H9 (cell line): Measurements from ENCODE around the gene PDIA2. TPM values are rescaled to one million over a fixed set of nuclear protein-coding genes. Genes with fewer than 3 reads are reported as not detected.

Source experiments
- DNase-seq: peaks from one replicate; pipeline ENCODE4 v3.0.0-alpha.2; 2017
- H2AFZ ChIP-seq: one replicate; pipeline ENCODE4 v1.6.1; 2013; ENCODE audit warnings: mild to moderate bottlenecking, low read length, control low read depth, moderate library complexity
- H2AK5ac ChIP-seq: 2 replicates; pipeline ENCODE4 v1.6.1; 2013; ENCODE audit warnings: low read length, control low read depth, mixed read lengths; ENCODE audit not compliant: insufficient read length
- H2BK120ac ChIP-seq: one replicate; pipeline ENCODE4 v1.6.1; 2013; ENCODE audit warnings: low read depth, mild to moderate bottlenecking, low read length, control low read depth, inconsistent platforms; ENCODE audit not compliant: poor library complexity, severe bottlenecking
- H2BK12ac ChIP-seq: 2 replicates; pipeline ENCODE4 v1.6.1; 2013; ENCODE audit warnings: low read length, control low read depth, mixed read lengths, low read depth; ENCODE audit not compliant: insufficient read length
- H2BK15ac ChIP-seq: 2 replicates; pipeline ENCODE4 v1.6.1; 2013; ENCODE audit warnings: low read depth, low read length, control low read depth
- H2BK20ac ChIP-seq: one replicate; pipeline ENCODE4 v1.6.1; 2013; ENCODE audit warnings: low read depth, mild to moderate bottlenecking, low read length, control low read depth, inconsistent platforms; ENCODE audit not compliant: poor library complexity, severe bottlenecking
- H2BK5ac ChIP-seq: 2 replicates; pipeline ENCODE4 v1.6.1; 2013; ENCODE audit warnings: low read length, control low read depth, mixed read lengths; ENCODE audit not compliant: insufficient read length
- H3K14ac ChIP-seq: 2 replicates; pipeline ENCODE4 v1.6.1; 2013; ENCODE audit warnings: low read length, control low read depth; ENCODE audit not compliant: insufficient read depth
- H3K18ac ChIP-seq: 2 replicates; pipeline ENCODE4 v1.6.1; 2013; ENCODE audit warnings: low read depth, mild to moderate bottlenecking, mixed read lengths, low read length, control low read depth; ENCODE audit not compliant: insufficient read length
- H3K23ac ChIP-seq: 2 replicates; pipeline ENCODE4 v1.6.1; 2013; ENCODE audit warnings: low read length, control low read depth, mixed read lengths, low read depth; ENCODE audit not compliant: insufficient read length
- H3K23me2 ChIP-seq: 2 replicates; pipeline ENCODE4 v1.6.1; 2013; ENCODE audit warnings: low read depth, mild to moderate bottlenecking, mixed read lengths, low read length, control low read depth; ENCODE audit not compliant: insufficient read length, poor library complexity, severe bottlenecking
- H3K27ac ChIP-seq: 2 replicates; pipeline ENCODE4 v1.5.1; 2013; ENCODE audit warnings: low read length, control low read depth, mixed read lengths, low read depth; ENCODE audit not compliant: insufficient read length
- H3K27me3 ChIP-seq: 2 replicates; pipeline ENCODE4 v1.6.1; 2013; ENCODE audit warnings: low read length, control low read depth, inconsistent platforms; ENCODE audit not compliant: insufficient read depth
- H3K4ac ChIP-seq: 2 replicates; pipeline ENCODE4 v1.6.1; 2013; ENCODE audit warnings: low read depth, mild to moderate bottlenecking, control low read depth, inconsistent platforms, low read length, moderate library complexity
- H3K4me1 ChIP-seq: 2 replicates; pipeline ENCODE4 v1.6.1; 2013; ENCODE audit warnings: low read length, control low read depth, inconsistent platforms; ENCODE audit not compliant: insufficient read depth
- H3K4me2 ChIP-seq: 2 replicates; pipeline ENCODE4 v1.6.1; 2013; ENCODE audit warnings: low read length, control low read depth, mixed read lengths; ENCODE audit not compliant: insufficient read length, insufficient read depth
- H3K56ac ChIP-seq: 2 replicates; pipeline ENCODE4 v1.6.1; 2013; ENCODE audit warnings: low read depth, mild to moderate bottlenecking, mixed read lengths, low read length, control low read depth; ENCODE audit not compliant: insufficient read length
- H3K79me1 ChIP-seq: 2 replicates; pipeline ENCODE4 v1.6.1; 2013; ENCODE audit warnings: low read depth, mild to moderate bottlenecking, moderate library complexity, low read length, control low read depth, inconsistent platforms; ENCODE audit not compliant: insufficient read depth, poor library complexity, severe bottlenecking
- H3K79me2 ChIP-seq: 2 replicates; pipeline ENCODE4 v1.6.1; 2013; ENCODE audit warnings: low read length, control low read depth, inconsistent platforms; ENCODE audit not compliant: insufficient read depth
- H3K9ac ChIP-seq: 2 replicates; pipeline ENCODE4 v1.6.1; 2013; ENCODE audit warnings: low read length, control low read depth, mixed read lengths; ENCODE audit not compliant: insufficient read length; ENCODE audit errors: extremely low read depth
- H3K9me3 ChIP-seq: one replicate; pipeline ENCODE4 v1.6.1; 2013; ENCODE audit warnings: low read depth, low read length, inconsistent platforms; ENCODE audit not compliant: control insufficient read depth
- H3T11ph ChIP-seq: one replicate; pipeline ENCODE4 v1.6.1; 2013; ENCODE audit warnings: mild to moderate bottlenecking, low read length, control low read depth, inconsistent platforms
- H4K20me1 ChIP-seq: one replicate; pipeline ENCODE4 v1.6.1; 2013; ENCODE audit not compliant: control insufficient read depth, insufficient read length, insufficient read depth
- H4K5ac ChIP-seq: 2 replicates; pipeline ENCODE4 v1.6.1; 2013; ENCODE audit warnings: low read depth, mild to moderate bottlenecking, mixed read lengths, low read length, control low read depth; ENCODE audit not compliant: insufficient read length
- H4K8ac ChIP-seq: replicated peaks from 2 replicates; pipeline ENCODE4 v1.6.1; 2013; ENCODE audit warnings: low read length, control low read depth, mixed read lengths, low read depth; ENCODE audit not compliant: insufficient read length
- H4K91ac ChIP-seq: 2 replicates; pipeline ENCODE4 v1.6.1; 2013; ENCODE audit warnings: low read depth, mild to moderate bottlenecking, moderate library complexity, mixed read lengths, low read length, control low read depth; ENCODE audit not compliant: insufficient read length
- H3K27ac Mint-ChIP-seq, 3 experiments: 2 replicates in 2 of 3; 3 replicates in 1 of 3; pipeline ENCODE4 v1.8.0; 2020 to 2021; ENCODE audit warnings: mixed read lengths in 3 of 3, mild to moderate bottlenecking in 1 of 3, moderate library complexity in 1 of 3
- H3K27me3 Mint-ChIP-seq: 2 replicates; pipeline ENCODE4 v1.8.0; 2021; ENCODE audit warnings: low read depth, mild to moderate bottlenecking, moderate library complexity, mixed read lengths
- H3K36me3 Mint-ChIP-seq, 3 experiments: 2 replicates in 2 of 3; 3 replicates in 1 of 3; pipeline ENCODE4 v1.8.0; 2020 to 2021; ENCODE audit warnings: low read depth in 3 of 3, mixed read lengths in 3 of 3; ENCODE audit not compliant: insufficient read depth in 1 of 3
- H3K4me1 Mint-ChIP-seq, 2 experiments: 2 replicates each; pipeline ENCODE4 v1.8.0; 2020; ENCODE audit warnings: mixed read lengths in 2 of 2
- H3K4me3 Mint-ChIP-seq, 2 experiments: 2 replicates in 1 of 2; 3 replicates in 1 of 2; pipeline ENCODE4 v1.8.0; 2020 to 2021; ENCODE audit warnings: mild to moderate bottlenecking in 2 of 2, mixed read lengths in 2 of 2, moderate library complexity in 1 of 2
- H3K9me3 Mint-ChIP-seq, 2 experiments: 2 replicates in 1 of 2; 3 replicates in 1 of 2; pipeline ENCODE4 v1.8.0; 2020; ENCODE audit warnings: mild to moderate bottlenecking in 2 of 2, mixed read lengths in 2 of 2, moderate library complexity in 1 of 2
- CTCF ChIP-seq: fragments of 200-600 bp; sonication (generic); conservative IDR thresholded peaks from 3 replicates; pipeline ENCODE4 v1.8.0; 2021; ENCODE audit warnings: antibody characterized with exemption, mild to moderate bottlenecking
- WGBS: extraction: QIAGEN DNeasy Blood & Tissue Kit; methylation state at CpG from one replicate; pipeline ENCODE4 v1.1.7; 2013; ENCODE audit warnings: missing lambda C conversion rate, low lambda C conversion rate, mixed read lengths; ENCODE audit not compliant: insufficient read length; ENCODE audit errors: extremely low coverage; 5-methylcytosine and 5-hydroxymethylcytosine counted together
- total RNA-seq: library from RNA; stranded (reverse); gene quantifications from 2 replicates; pipeline ENCODE4 v1.2.1, GENCODE V29; 2021

Gene PDIA2
- total RNA-seq, 1 experiment from 2014 or later = 1.4 TPM

DNA sequence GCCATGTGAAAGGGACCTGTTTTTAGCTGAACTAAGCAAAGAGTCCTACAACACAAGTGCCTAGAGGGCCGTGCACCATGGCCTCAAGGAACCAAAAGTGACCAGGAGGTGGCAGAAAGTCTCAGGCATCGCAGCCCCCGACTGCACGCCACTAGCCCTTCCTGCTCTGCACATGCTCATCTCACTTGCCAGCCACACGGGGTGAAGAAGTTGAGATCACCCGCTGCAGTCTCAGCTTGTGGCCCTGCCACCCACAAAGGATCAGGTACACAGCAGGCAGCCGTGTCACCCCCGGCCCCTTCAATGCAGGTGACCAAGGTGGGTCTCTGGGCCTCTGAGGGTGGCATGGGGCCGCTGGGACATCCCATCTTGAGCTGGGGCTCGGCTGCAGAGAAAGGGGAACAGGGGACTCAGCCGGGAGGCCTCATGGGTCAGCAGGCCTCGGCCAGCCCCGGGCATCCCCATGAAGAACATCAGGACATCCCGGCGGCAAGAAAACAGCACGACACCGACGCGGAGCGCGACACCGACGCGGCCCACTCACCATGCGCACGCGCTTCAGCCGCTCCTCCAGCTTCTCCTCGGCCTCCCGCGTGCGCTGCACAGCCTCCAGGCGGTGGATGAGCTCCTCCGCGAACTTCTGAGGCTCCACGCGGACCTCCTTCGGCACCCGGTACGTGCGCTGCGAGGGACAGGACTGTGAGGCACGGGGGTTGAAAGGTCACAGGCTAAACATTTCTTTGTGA lies 21.0 kb downstream of the PDIA2 start:
- no peak overlapping the region for H4K91ac ChIP-seq
- H3K4me1 ChIP-seq = no peaks in the 10 kb centered on the region
- H2BK15ac ChIP-seq = no peak overlapping the region
- no peak overlapping the region for H3K9ac ChIP-seq
- WGBS = no CpG with 5 or more reads among the region's 43 CpGs
- H2BK20ac ChIP-seq = no peak overlapping the region
- DNase-seq = no peak
- H2BK12ac ChIP-seq = no peak overlapping the region
- H3K36me3 Mint-ChIP-seq = peaks cover 10 to 51% (median 44%) of the 10 kb centered on the region in 3 experiments; a peak in 6 of 7 replicates
- no peaks in the 10 kb centered on the region for H3K9me3 ChIP-seq
- H3K9me3 Mint-ChIP-seq = no peaks in the 10 kb centered on the region
- no peaks in the 10 kb centered on the region for H3K23me2 ChIP-seq
- H2AK5ac ChIP-seq = no peak overlapping the region
- H3K4me3 Mint-ChIP-seq = no peak overlapping the region
- no peaks in the 10 kb centered on the region for H3K79me2 ChIP-seq
- TF ChIP-seq CTCF = peak; percentile 36; the same call in 2 of the 3 replicates
- no peaks in the 10 kb centered on the region for H3K27me3 Mint-ChIP-seq
- H2AFZ ChIP-seq = no peak overlapping the region
- H3K4me1 Mint-ChIP-seq = no peaks in the 10 kb centered on the region
- no peaks in the 10 kb centered on the region for H3K27me3 ChIP-seq
- H3K27ac Mint-ChIP-seq = peak overlapping the region in 1 of 3 experiments; percentile 82; a peak in 5 of 7 replicates
- H4K20me1 ChIP-seq = no peaks in the 10 kb centered on the region
- no peak overlapping the region for H2BK5ac ChIP-seq
- H3K56ac ChIP-seq = no peak overlapping the region
- no peak overlapping the region for H3T11ph ChIP-seq
- H3K18ac ChIP-seq = no peak overlapping the region
- no peak overlapping the region for H3K14ac ChIP-seq
- H3K4ac ChIP-seq = no peak overlapping the region
- no peak overlapping the region for H3K27ac ChIP-seq
- H2BK120ac ChIP-seq = no peak overlapping the region
- no peak overlapping the region for H4K8ac ChIP-seq
- H3K4me2 ChIP-seq = no peak overlapping the region
- no peaks in the 10 kb centered on the region for H3K79me1 ChIP-seq
- no peak overlapping the region for H4K5ac ChIP-seq
- no peak overlapping the region for H3K23ac ChIP-seq
